ENCODE measurements around the gene SLC35C1. TPM values are rescaled to one million over a fixed set of nuclear protein-coding genes. Genes with fewer than 3 reads are reported as not detected.

Gene SLC35C1
- total RNA-seq, 1 donor from 2014 or later: 31.9 TPM

DNA sequence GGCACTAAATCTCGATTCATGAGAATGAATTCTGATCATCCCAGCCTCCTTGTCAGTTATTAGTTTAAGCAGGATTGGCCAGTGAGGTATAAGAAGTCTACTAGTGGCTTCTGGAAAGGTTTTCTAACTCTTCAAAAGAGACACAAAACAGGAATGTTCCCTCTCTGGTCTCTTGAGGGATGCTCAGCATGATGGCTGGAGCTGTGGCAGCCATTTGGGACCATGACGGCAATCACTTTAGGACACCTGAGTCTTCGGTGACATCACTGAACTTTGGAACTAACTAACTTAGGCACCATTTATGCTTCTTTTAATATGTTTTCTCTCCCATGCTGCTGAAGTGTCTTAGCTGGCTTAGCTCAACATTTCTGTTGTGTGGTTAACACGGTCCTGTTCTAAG is 22.2 kb downstream of the SLC35C1 start:
- H3K9me3 Mint-ChIP-seq (ENCODE audit: low read depth): no peaks in the 10 kb centered on the region
- H3K27ac Mint-ChIP-seq (ENCODE audit: unreplicated experiment): no peak overlapping the region
- peaks cover 7% of the 10 kb centered on the region for H3K4me1 Mint-ChIP-seq (ENCODE audit: low read depth)

GRCh38 chr11:45828996-45829395 is 24.0 kb downstream of the SLC35C1 start:
- peaks cover 2% of the 10 kb centered on the region for H3K36me3 Mint-ChIP-seq (ENCODE audit: low read depth)
- H3K27ac Mint-ChIP-seq (ENCODE audit: unreplicated experiment): no peak overlapping the region
- H3K4me3 Mint-ChIP-seq (ENCODE audit: unreplicated experiment): no peak overlapping the region
- TF ChIP-seq CTCF (IDR thresholded peaks at IDR 0.05): no peak
- peaks cover 43% of the 10 kb centered on the region for H3K27me3 Mint-ChIP-seq (ENCODE audit: low read depth)
- DNase-seq (ENCODE audit: low spot score): no peak
- no peaks in the 10 kb centered on the region for H3K9me3 Mint-ChIP-seq (ENCODE audit: low read depth)
- H3K4me1 Mint-ChIP-seq (ENCODE audit: low read depth): no peaks in the 10 kb centered on the region

More for the DNA sequence above, 22.2 kb downstream of the SLC35C1 start:
- Mint-ChIP-seq H3K36me3 (ENCODE audit: low read depth) (peaks cover 2% of the 10 kb centered on the region), H3K27me3 (ENCODE audit: low read depth) (peaks cover 43% of the 10 kb centered on the region), H3K4me3 (ENCODE audit: unreplicated experiment) (no peak overlapping the region)
- TF ChIP-seq CTCF (IDR thresholded peaks at IDR 0.05): no peak
- DNase-seq (ENCODE audit: low spot score): no peak

- no peak for TF ChIP-seq CTCF (IDR thresholded peaks at IDR 0.05)
- Mint-ChIP-seq H3K36me3 (ENCODE audit: low read depth) (no peaks in the 10 kb centered on the region), H3K4me1 (ENCODE audit: low read depth) (no peaks in the 10 kb centered on the region), H3K27me3 (ENCODE audit: low read depth) (peaks cover 43% of the 10 kb centered on the region), H3K27ac (ENCODE audit: unreplicated experiment) (no peak overlapping the region), H3K9me3 (ENCODE audit: low read depth) (no peaks in the 10 kb centered on the region), H3K4me3 (ENCODE audit: unreplicated experiment) (no peak overlapping the region)
- DNase-seq (ENCODE audit: low spot score): no peak
Measured at GRCh38 chr11:45830596-45830995, 25.6 kb downstream of the SLC35C1 start.

GRCh38 chr11:45832811-45833441 is 28.0 kb downstream of the SLC35C1 start:
- Mint-ChIP-seq H3K27me3 (ENCODE audit: low read depth) (peaks cover 46% of the 10 kb centered on the region), H3K9me3 (ENCODE audit: low read depth) (no peaks in the 10 kb centered on the region), H3K27ac (ENCODE audit: unreplicated experiment) (no peak overlapping the region), H3K4me3 (ENCODE audit: unreplicated experiment) (no peak overlapping the region), H3K4me1 (ENCODE audit: low read depth) (no peaks in the 10 kb centered on the region), H3K36me3 (ENCODE audit: low read depth) (peaks cover 1% of the 10 kb centered on the region)
- DNase-seq (ENCODE audit: low spot score): no peak
- TF ChIP-seq CTCF (IDR thresholded peaks at IDR 0.05): no peak

GRCh38 chr11:45833761-45834160 is 28.8 kb downstream of the SLC35C1 start:
- H3K27ac Mint-ChIP-seq (ENCODE audit: unreplicated experiment): no peak overlapping the region
- no peak overlapping the region for H3K4me3 Mint-ChIP-seq (ENCODE audit: unreplicated experiment)
- no peaks in the 10 kb centered on the region for H3K4me1 Mint-ChIP-seq (ENCODE audit: low read depth)
- no peak for TF ChIP-seq CTCF (IDR thresholded peaks at IDR 0.05)
- H3K36me3 Mint-ChIP-seq (ENCODE audit: low read depth): peaks cover 1% of the 10 kb centered on the region
- no peaks in the 10 kb centered on the region for H3K9me3 Mint-ChIP-seq (ENCODE audit: low read depth)
- H3K27me3 Mint-ChIP-seq (ENCODE audit: low read depth): peaks cover 48% of the 10 kb centered on the region
- no peak for DNase-seq (ENCODE audit: low spot score)

Measured in chondrocyte (in vitro differentiated cells).